Endothelial cell (in vitro differentiated cells): ENCODE results near the gene RASAL2. TPM values are rescaled to one million over a fixed set of nuclear protein-coding genes. Genes with fewer than 3 reads are reported as not detected.
A peak's percentile ranks its signal among the peaks of the same experiment; 100 is the strongest.

Experiments used
- DNase-seq: peaks from one replicate; pipeline ENCODE4 v3.0.0; 2021; ENCODE audit warnings: low spot score
- H3K27ac Mint-ChIP-seq: one replicate; pipeline ENCODE4 v1.8.0; 2021; ENCODE audit warnings: mixed read lengths, inconsistent platforms; ENCODE audit not compliant: unreplicated experiment
- H3K27me3 Mint-ChIP-seq: one replicate; pipeline ENCODE4 v1.8.0; 2021; ENCODE audit warnings: mild to moderate bottlenecking, moderate library complexity, mixed read lengths, inconsistent platforms; ENCODE audit not compliant: unreplicated experiment
- H3K36me3 Mint-ChIP-seq: one replicate; pipeline ENCODE4 v1.8.0; 2021; ENCODE audit warnings: mild to moderate bottlenecking, low read depth, mixed read lengths, inconsistent platforms; ENCODE audit not compliant: unreplicated experiment
- H3K4me1 Mint-ChIP-seq: one replicate; pipeline ENCODE4 v1.8.0; 2021; ENCODE audit warnings: mild to moderate bottlenecking, mixed read lengths, inconsistent platforms; ENCODE audit not compliant: unreplicated experiment
- H3K4me3 Mint-ChIP-seq: one replicate; pipeline ENCODE4 v1.8.0; 2021; ENCODE audit warnings: mild to moderate bottlenecking, mixed read lengths, inconsistent platforms; ENCODE audit not compliant: unreplicated experiment
- H3K9me3 Mint-ChIP-seq: one replicate; pipeline ENCODE4 v1.8.0; 2021; ENCODE audit warnings: mixed read lengths, inconsistent platforms; ENCODE audit not compliant: unreplicated experiment
- CTCF ChIP-seq: fragments of 200-600 bp; sonication (generic); IDR thresholded peaks from one replicate; pipeline ENCODE4 v1.5.0; 2021; ENCODE audit warnings: antibody characterized with exemption; ENCODE audit not compliant: unreplicated experiment
- total RNA-seq: library from RNA; stranded (reverse); fragmentation: NEBNext Ultra II Directional; extraction: Animal tissue kit (Norgen Biotek cat#: 25700); gene quantifications from one replicate; pipeline ENCODE4 v1.2.1, GENCODE V29; 2021; ENCODE audit not compliant: unreplicated experiment

Gene RASAL2
- total RNA-seq, 1 donor from 2014 or later: 82.1 TPM

GRCh38 chr1:178127482-178128191 is 33.7 kb downstream of the RASAL2 start:
- H3K27ac Mint-ChIP-seq: no peak overlapping the region
- no peak for TF ChIP-seq CTCF
- H3K27me3 Mint-ChIP-seq: no peaks in the 10 kb centered on the region
- H3K9me3 Mint-ChIP-seq: no peaks in the 10 kb centered on the region
- H3K4me3 Mint-ChIP-seq: no peak overlapping the region
- DNase-seq: no peak
- H3K4me1 Mint-ChIP-seq: peaks cover 16% of the 10 kb centered on the region
- no peaks in the 10 kb centered on the region for H3K36me3 Mint-ChIP-seq

- TF ChIP-seq CTCF: no peak
- Mint-ChIP-seq H3K27me3 (no peaks in the 10 kb centered on the region), H3K4me1 (peaks cover 27% of the 10 kb centered on the region), H3K27ac (peak overlapping the region; percentile 88), H3K4me3 (peak overlapping the region; percentile 62), H3K36me3 (peaks cover 3% of the 10 kb centered on the region), H3K9me3 (no peaks in the 10 kb centered on the region)
- no peak for DNase-seq
Measured at GRCh38 chr1:178133239-178133989, 39.5 kb downstream of the RASAL2 start.

GRCh38 chr1:178134061-178134460 is 40.2 kb downstream of the RASAL2 start:
- Mint-ChIP-seq H3K4me1 (peaks cover 27% of the 10 kb centered on the region), H3K36me3 (peaks cover 3% of the 10 kb centered on the region), H3K4me3 (peak overlapping the region; percentile 7), H3K27me3 (no peaks in the 10 kb centered on the region), H3K9me3 (no peaks in the 10 kb centered on the region), H3K27ac (peak overlapping the region; percentile 88)
- no peak for DNase-seq
- TF ChIP-seq CTCF: no peak

GRCh38 chr1:178137238-178137637 is 43.3 kb downstream of the RASAL2 start:
- Mint-ChIP-seq H3K4me1 (peaks cover 34% of the 10 kb centered on the region), H3K9me3 (no peaks in the 10 kb centered on the region), H3K27ac (no peak overlapping the region), H3K36me3 (peaks cover 8% of the 10 kb centered on the region), H3K27me3 (peaks cover 3% of the 10 kb centered on the region), H3K4me3 (no peak overlapping the region)
- TF ChIP-seq CTCF: no peak
- no peak for DNase-seq

GRCh38 chr1:178142806-178143205 is 48.9 kb downstream of the RASAL2 start:
- peaks cover 11% of the 10 kb centered on the region for H3K4me1 Mint-ChIP-seq
- no peaks in the 10 kb centered on the region for H3K9me3 Mint-ChIP-seq
- H3K4me3 Mint-ChIP-seq: no peak overlapping the region
- no peak for TF ChIP-seq CTCF
- H3K27me3 Mint-ChIP-seq: peaks cover 6% of the 10 kb centered on the region
- no peak overlapping the region for H3K27ac Mint-ChIP-seq
- no peak for DNase-seq
- H3K36me3 Mint-ChIP-seq: peaks cover 5% of the 10 kb centered on the region
